Glutamatergic neuron (in vitro differentiated cells): ENCODE results near the gene P3H3. TPM values are rescaled to one million over a fixed set of nuclear protein-coding genes. Genes with fewer than 3 reads are reported as not detected.

ENCODE experiments used
- DNase-seq: peaks from one replicate; pipeline ENCODE4 v3.0.0; 2022
- H3K27ac Mint-ChIP-seq: one replicate; pipeline ENCODE4 v1.8.0; 2020; ENCODE audit warnings: mild to moderate bottlenecking, mixed read lengths, inconsistent platforms; ENCODE audit not compliant: unreplicated experiment
- H3K27me3 Mint-ChIP-seq: one replicate; pipeline ENCODE4 v1.8.0; 2020; ENCODE audit warnings: mild to moderate bottlenecking, moderate library complexity, mixed read lengths, inconsistent platforms; ENCODE audit not compliant: unreplicated experiment
- H3K36me3 Mint-ChIP-seq: one replicate; pipeline ENCODE4 v1.8.0; 2020; ENCODE audit warnings: mild to moderate bottlenecking, mixed read lengths, inconsistent platforms; ENCODE audit not compliant: unreplicated experiment
- H3K4me1 Mint-ChIP-seq: one replicate; pipeline ENCODE4 v1.8.0; 2020; ENCODE audit warnings: mild to moderate bottlenecking, low read depth, mixed read lengths, inconsistent platforms; ENCODE audit not compliant: unreplicated experiment
- H3K4me3 Mint-ChIP-seq: one replicate; pipeline ENCODE4 v1.8.0; 2020; ENCODE audit warnings: mild to moderate bottlenecking, mixed read lengths, inconsistent platforms; ENCODE audit not compliant: unreplicated experiment
- H3K9me3 Mint-ChIP-seq: one replicate; pipeline ENCODE4 v1.8.0; 2020; ENCODE audit warnings: mild to moderate bottlenecking, moderate library complexity, mixed read lengths, inconsistent platforms; ENCODE audit not compliant: unreplicated experiment
- CTCF ChIP-seq: fragments of 200-600 bp; sonication (generic); IDR thresholded peaks from one replicate; pipeline ENCODE4 v1.5.0; 2021; ENCODE audit not compliant: partially characterized antibody, unreplicated experiment
- total RNA-seq: library from RNA; stranded (reverse); fragmentation: NEBNext Ultra II Directional; extraction: Animal tissue kit (Norgen Biotek cat#: 25700); gene quantifications from one replicate; pipeline ENCODE4 v1.2.1, GENCODE V29; 2021; ENCODE audit not compliant: unreplicated experiment

P3H3 gene
- total RNA-seq, 1 donor from 2014 or later: 58.4 TPM

GRCh38 chr12:6866163-6866919, 38.1 kb downstream of the P3H3 start:
- H3K36me3 Mint-ChIP-seq: peaks cover 4% of the 10 kb centered on the region
- peak; percentile 39 for DNase-seq
- H3K27me3 Mint-ChIP-seq: peaks cover 17% of the 10 kb centered on the region
- peaks cover 20% of the 10 kb centered on the region for H3K4me1 Mint-ChIP-seq
- peak overlapping the region; percentile 62 for H3K27ac Mint-ChIP-seq
- peak overlapping the region; percentile 59 for H3K4me3 Mint-ChIP-seq
- no peak for TF ChIP-seq CTCF
- H3K9me3 Mint-ChIP-seq: peaks cover 20% of the 10 kb centered on the region

- Mint-ChIP-seq H3K27ac (peak overlapping the region; percentile 73), H3K36me3 (peaks cover 4% of the 10 kb centered on the region), H3K4me3 (peak overlapping the region; percentile 76), H3K27me3 (peaks cover 17% of the 10 kb centered on the region), H3K9me3 (peaks cover 22% of the 10 kb centered on the region), H3K4me1 (peaks cover 22% of the 10 kb centered on the region)
- no peak for TF ChIP-seq CTCF
- DNase-seq: no peak
These were observed 38.8 kb downstream of the P3H3 start for GRCh38 chr12:6866920-6867412.

GRCh38 chr12:6867413-6868210, 39.4 kb downstream of the P3H3 start, which contains the start of gene TPI1:
Gene TPI1 (plus strand): TSS chr12:6867531. CDS start chr12:6867567, 36 bp downstream.
- Mint-ChIP-seq H3K4me3 (peak within 1 kb of the TSS; percentile 91), H3K4me1 (peaks cover 24% of the 10 kb centered on the region), H3K9me3 (peaks cover 26% of the 10 kb centered on the region), H3K36me3 (peaks cover 4% of the 10 kb centered on the region), H3K27me3 (peaks cover 17% of the 10 kb centered on the region), H3K27ac (peak within 1 kb of the TSS; percentile 85)
- TF ChIP-seq CTCF: no peak
- DNase-seq: peak; percentile 87

- TF ChIP-seq CTCF: no peak
- peak; percentile 41 for DNase-seq
- peaks cover 1% of the 10 kb centered on the region for H3K36me3 Mint-ChIP-seq
- peaks cover 24% of the 10 kb centered on the region for H3K4me1 Mint-ChIP-seq
- peaks cover 26% of the 10 kb centered on the region for H3K9me3 Mint-ChIP-seq
- H3K27me3 Mint-ChIP-seq: peaks cover 17% of the 10 kb centered on the region
- peak overlapping the region; percentile 85 for H3K27ac Mint-ChIP-seq
- H3K4me3 Mint-ChIP-seq: peak overlapping the region; percentile 91
These were observed 40.2 kb downstream of the P3H3 start for GRCh38 chr12:6868211-6869048.
